HG03060 (cell line): ENCODE data around the gene SEMA3E.
"Not testable (repeated sequence)": the region's sequence is repeated elsewhere in the genome, so short reads cannot be mapped to it uniquely, and the experiment has no call there.

Source experiments
- ATAC-seq: cut with Tn5 transposase; IDR thresholded peaks from one replicate; pipeline ENCODE4 v1.9.1; 2021; ENCODE audit warnings: low read depth, moderate number of reproducible peaks; ENCODE audit not compliant: unreplicated experiment

The SEMA3E gene

DNA sequence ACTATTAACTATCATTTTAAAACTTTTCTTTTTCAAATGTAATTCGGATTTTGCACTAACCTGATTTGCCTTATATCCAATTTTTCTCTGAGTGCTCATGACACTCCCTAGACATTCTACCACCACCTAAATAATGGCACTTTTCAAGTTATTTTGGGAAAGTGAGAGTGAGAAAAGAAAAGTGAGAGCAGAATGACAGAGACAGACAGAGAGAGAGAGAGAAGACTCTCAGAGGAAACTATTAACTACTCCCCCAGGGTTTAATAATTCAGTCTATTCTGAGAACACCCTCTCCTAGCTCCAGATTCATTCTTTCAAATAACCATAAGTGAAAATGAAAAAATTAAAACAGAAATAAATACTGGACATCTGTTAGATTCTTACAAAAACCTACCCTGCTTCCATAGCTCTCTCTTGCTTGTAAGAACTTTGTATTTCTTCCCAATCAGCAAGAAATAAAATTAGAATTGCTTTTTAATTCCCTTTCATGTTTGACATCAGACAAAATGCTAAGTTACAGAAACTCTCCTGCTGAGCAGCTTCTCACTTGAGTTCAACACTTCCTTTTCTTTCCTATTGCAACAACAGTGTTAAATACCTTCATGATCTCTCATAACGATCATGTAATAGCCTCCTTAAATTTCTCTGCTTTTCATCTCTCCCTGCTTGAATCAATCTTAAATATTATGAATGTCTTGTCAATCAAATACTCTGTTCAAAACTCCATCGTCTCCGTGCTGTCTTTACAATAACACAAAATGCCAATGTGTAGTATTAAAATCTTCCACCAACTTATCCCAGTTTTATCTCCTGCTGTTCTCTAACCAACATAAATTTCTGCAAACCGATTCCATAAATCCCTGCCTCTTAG is 191.7 kb downstream of the SEMA3E start:
- ATAC-seq = peak; percentile 51

- no peak for ATAC-seq
These were observed 192.5 kb downstream of the SEMA3E start for GRCh38 chr7:83456413-83456812.

- ATAC-seq = no peak
These were observed 193.3 kb downstream of the SEMA3E start for GRCh38 chr7:83455612-83456011.

GRCh38 chr7:83452256-83452655 is 196.7 kb downstream of the SEMA3E start:
- ATAC-seq = no peak

- ATAC-seq = no peak
These were observed 197.4 kb downstream of the SEMA3E start for GRCh38 chr7:83451501-83452045.

DNA sequence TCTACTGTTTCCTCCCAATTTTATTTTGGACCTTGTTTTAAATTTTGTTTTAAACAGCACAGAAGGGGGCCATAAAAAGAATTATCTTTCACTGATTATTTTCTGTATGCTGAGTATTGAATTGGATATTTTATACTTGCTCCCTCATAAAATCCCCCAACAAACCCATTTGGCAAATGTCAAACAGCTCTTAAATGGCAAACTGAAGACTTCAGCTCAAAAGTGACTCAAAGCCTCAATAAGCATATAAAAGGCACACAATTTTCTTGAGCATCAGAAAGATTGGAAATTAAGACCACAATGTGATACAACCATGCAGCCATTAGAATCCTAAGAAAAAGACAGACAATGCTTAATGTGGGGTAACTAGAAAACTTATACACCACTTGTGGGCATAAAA is 199.2 kb downstream of the SEMA3E start:
- no peak for ATAC-seq

DNA sequence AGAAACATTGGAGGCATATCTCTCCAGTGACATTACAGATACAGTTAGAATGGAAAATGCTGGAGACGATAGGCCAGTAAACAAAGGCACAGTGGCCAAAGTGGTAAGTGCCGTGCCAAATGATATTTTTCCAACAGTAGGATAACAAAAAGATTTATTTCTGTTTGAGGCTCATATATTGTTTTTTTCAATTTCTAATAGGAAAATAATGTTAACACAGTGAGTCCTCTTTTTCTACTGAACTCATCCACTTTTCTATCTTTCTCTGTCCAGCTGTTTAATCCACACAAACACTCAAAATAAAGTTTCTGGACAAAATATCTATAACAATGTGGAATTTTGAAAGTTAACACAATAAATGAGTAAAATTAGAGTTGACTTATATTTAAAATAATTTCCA is 201.3 kb downstream of the SEMA3E start:
- ATAC-seq = no peak

DNA sequence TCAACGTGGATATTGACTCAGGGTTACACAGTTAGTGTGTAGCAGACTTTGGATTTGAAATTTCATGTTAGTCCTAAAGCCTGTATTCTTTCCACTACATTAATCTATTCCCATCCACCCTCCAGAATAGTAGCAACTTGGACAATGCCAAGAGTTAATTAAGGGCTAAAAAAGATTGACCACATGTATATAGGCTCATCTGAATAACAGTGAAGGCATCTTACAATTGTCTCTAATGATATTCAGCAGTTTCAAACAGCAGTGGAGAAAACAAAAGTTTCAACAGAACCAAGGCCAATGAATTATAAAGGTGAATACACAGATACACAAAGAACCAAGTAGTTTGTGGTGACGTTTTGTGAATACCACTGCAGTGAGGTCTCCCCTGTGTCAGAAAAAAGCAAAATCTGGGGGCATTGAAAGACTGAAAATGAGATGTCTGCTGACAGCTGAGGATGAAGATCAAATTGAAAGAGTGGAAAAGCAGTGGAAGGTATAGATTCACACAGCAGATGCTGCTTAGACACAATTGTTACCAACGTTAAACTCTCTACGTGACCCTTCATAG is 202.8 kb downstream of the SEMA3E start:
- no peak for ATAC-seq

- ATAC-seq = no peak
These were observed 206.0 kb downstream of the SEMA3E start for GRCh38 chr7:83442911-83443310.

GRCh38 chr7:83439026-83439425 is 209.9 kb downstream of the SEMA3E start:
- no peak for ATAC-seq

DNA sequence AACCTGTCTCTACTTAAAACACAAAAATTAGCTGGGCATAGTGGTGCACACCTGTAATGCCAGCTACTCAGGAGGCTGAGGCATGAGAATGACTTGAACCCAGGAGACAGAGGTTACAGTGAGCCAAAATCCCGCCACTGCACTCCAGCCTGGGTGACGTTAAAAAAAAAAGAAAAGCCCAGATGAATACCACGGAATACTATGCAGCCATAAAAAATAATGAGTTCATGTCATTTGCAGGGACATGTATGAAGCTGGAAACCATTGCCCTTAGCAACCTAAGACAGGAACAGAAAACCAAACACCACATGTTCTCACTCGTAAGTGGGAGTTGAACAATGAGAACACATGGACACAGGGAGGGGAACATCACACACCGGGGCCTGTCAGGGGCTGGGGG is 218.7 kb downstream of the SEMA3E start:
- not testable (repeated sequence) for ATAC-seq

DNA sequence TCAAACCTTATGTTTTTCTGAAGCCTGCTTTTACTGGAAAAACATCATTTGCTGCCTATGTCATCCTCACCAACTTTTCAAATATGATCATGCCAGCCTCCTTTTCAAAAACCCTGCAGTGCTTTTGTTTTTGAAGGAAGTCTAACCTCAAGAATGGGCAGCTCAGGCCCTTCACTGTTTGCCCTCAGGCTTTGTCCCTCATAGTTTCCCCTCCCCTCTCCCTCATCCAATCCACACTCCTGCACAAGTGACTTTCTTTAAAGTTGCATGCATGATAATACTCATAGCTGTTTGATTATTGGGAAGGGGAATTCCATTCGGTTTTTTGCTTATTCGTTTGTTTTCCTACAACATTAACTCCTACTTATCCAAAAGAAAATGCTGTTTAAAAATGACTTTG is 219.4 kb downstream of the SEMA3E start:
- ATAC-seq = no peak

- no peak for ATAC-seq
These were observed 221.1 kb downstream of the SEMA3E start for GRCh38 chr7:83427884-83428283.

DNA sequence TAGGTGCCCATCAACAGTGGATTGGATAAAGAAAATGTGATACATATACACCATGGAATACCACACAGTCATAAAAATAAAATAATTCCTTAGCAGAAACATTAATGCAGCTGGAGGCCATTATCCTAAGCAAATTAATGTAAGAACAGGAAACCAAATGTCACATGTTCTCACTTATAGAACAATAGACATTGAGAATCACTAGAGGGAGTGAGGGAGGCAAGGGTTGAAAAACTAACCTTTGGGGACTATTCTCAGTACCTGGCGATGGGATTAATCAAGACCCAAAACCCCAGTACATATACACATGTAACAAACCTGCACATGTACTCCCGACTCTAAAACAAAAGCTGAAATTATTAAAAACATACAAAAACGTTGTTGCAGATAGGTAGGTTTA is 222.6 kb downstream of the SEMA3E start:
- ATAC-seq = no peak

- no peak for ATAC-seq
These were observed 229.9 kb downstream of the SEMA3E start for GRCh38 chr7:83419013-83419412.

- ATAC-seq = no peak
These were observed 233.1 kb downstream of the SEMA3E start for GRCh38 chr7:83415840-83416239.

DNA sequence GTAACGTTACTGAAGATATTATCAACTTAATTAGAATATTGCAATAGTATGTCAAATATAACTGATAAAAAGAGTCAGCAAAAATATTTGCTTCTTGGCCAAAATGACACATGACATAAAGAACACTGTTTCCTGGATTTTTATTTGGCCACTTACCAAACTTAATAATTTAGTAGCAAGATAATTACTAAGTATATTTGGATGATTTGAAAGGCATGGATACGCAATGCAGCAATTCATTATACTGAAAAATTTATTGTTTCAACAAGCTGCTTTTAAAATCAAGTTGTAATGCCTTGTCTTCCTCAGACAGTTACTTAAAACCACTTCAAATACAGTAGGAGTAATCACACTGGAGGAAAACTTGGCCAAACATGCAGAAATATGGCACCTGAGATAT is 234.0 kb downstream of the SEMA3E start:
- no peak for ATAC-seq

GRCh38 chr7:83413831-83414230 is 235.1 kb downstream of the SEMA3E start:
- no peak for ATAC-seq

DNA sequence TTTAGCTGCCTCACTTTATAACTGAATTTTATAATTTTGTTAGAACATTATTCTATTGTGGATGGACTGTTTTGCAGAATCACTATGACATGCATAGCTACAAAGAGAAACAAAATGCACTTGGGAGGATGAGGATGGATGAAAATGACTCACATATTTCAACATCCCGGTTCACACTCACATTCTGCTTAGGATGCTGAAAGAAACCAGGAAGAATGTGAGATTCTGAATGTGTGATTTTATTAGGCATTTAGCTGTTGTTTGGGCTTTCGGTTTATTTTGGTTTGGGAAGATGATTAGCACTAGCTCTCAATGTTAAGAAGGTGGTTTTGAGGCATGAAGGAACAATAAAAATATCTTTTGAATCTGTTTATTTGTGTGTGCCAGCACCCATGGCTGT is 235.5 kb downstream of the SEMA3E start:
- ATAC-seq = no peak

- ATAC-seq = no peak
These were observed 237.8 kb downstream of the SEMA3E start for GRCh38 chr7:83410989-83411591.

DNA sequence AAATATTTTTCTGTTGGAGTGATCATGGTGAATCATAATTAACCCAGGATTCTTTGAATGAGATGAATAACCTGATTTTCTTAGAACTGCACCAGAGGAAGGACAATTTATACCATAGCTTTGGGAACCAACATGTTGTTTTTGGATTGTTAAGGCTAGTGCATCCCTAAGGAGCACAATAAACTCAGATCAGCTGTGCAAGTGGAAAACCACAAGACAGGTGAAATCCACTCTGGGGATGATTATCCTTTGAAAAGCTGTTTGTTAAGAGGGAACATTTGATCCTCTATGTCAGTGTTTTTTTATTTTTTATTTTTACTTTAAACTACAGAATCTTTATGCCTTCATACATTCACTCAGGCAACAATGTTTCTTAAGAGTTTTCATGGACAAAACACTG is 254.2 kb downstream of the SEMA3E start:
- no peak for ATAC-seq

GRCh38 chr7:83388436-83388835 is 260.5 kb downstream of the SEMA3E start:
- ATAC-seq = no peak
